RWPE2 (cell line): ENCODE results near the gene OMD.
A peak's percentile ranks its signal among the peaks of the same experiment; 100 is the strongest.

ENCODE experiments used
- ATAC-seq: fragments of 200-7000 bp; cut with Tn5 transposase; 3 replicates; pipeline ENCODE4 v1.9.1; 2021; ENCODE audit warnings: low read depth
- DNase-seq: peaks from one replicate; pipeline ENCODE4 v3.0.0-alpha.2; 2020; ENCODE audit warnings: low spot score
- H3K27ac ChIP-seq: fragments of 450-650 bp; 2 replicates; pipeline ENCODE4 v1.5.1; 2017; ENCODE audit warnings: mild to moderate bottlenecking; ENCODE audit not compliant: poor library complexity, severe bottlenecking
- H3K27me3 ChIP-seq: fragments of 250-450 bp; sonication (Bioruptor Pico); 2 replicates; pipeline ENCODE4 v1.5.1; 2021; ENCODE audit warnings: mild to moderate bottlenecking, moderate library complexity; ENCODE audit not compliant: insufficient read depth, poor library complexity, severe bottlenecking
- H3K36me3 ChIP-seq: fragments of 250-450 bp; sonication (Bioruptor Pico); 2 replicates; pipeline ENCODE4 v1.5.1; 2020; ENCODE audit warnings: low read depth, mild to moderate bottlenecking, moderate library complexity
- H3K4me1 ChIP-seq: fragments of 250-450 bp; sonication (Bioruptor Pico); 2 replicates; pipeline ENCODE4 v1.5.1; 2021; ENCODE audit warnings: mild to moderate bottlenecking, moderate library complexity; ENCODE audit not compliant: insufficient read depth, poor library complexity, severe bottlenecking
- H3K4me3 ChIP-seq: fragments of 250-450 bp; sonication (Bioruptor Pico); 2 replicates; pipeline ENCODE4 v1.5.1; 2021; ENCODE audit warnings: mild to moderate bottlenecking, moderate library complexity; ENCODE audit not compliant: severe bottlenecking
- H3K9me3 ChIP-seq: fragments of 250-450 bp; sonication (Bioruptor Pico); 2 replicates; pipeline ENCODE4 v1.5.1; 2021; ENCODE audit warnings: mild to moderate bottlenecking, moderate library complexity; ENCODE audit not compliant: severe bottlenecking
- TF ChIP-seq, protein P1 (sequence below): fragments of 450-650 bp; IDR thresholded peaks from one replicate; pipeline ENCODE4 v1.5.1; 2017; ENCODE audit warnings: mild to moderate bottlenecking, moderate library complexity; ENCODE audit not compliant: poor library complexity, severe bottlenecking

OMD gene

DNA sequence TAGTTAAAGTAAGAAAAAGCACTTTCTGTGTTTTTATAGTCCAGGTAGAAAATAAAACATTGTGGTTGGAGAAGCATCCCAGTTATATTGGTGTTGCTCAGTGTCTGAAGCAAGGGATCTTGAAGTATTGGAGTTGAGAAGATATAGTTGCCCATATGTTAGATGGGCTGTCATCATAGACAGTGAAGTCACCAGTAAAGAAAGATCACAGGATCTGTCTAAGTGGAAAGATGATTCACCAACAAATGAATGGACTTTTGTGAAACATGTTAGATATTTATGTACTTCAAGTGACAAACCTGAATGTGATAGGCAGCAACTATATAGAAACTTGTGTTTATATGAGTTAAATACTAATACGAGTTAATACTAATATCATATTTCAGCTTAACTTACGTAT, 31.6 kb downstream of the OMD start:
- Histone ChIP-seq H3K27me3 (no peaks in the 10 kb centered on the region), H3K27ac (no peak overlapping the region), H3K4me3 (no peak overlapping the region), H3K36me3 (no peaks in the 10 kb centered on the region), H3K9me3 (no peaks in the 10 kb centered on the region), H3K4me1 (no peaks in the 10 kb centered on the region)
- DNase-seq (no peak), ATAC-seq (no peak)
- TF ChIP-seq, protein P1, sequence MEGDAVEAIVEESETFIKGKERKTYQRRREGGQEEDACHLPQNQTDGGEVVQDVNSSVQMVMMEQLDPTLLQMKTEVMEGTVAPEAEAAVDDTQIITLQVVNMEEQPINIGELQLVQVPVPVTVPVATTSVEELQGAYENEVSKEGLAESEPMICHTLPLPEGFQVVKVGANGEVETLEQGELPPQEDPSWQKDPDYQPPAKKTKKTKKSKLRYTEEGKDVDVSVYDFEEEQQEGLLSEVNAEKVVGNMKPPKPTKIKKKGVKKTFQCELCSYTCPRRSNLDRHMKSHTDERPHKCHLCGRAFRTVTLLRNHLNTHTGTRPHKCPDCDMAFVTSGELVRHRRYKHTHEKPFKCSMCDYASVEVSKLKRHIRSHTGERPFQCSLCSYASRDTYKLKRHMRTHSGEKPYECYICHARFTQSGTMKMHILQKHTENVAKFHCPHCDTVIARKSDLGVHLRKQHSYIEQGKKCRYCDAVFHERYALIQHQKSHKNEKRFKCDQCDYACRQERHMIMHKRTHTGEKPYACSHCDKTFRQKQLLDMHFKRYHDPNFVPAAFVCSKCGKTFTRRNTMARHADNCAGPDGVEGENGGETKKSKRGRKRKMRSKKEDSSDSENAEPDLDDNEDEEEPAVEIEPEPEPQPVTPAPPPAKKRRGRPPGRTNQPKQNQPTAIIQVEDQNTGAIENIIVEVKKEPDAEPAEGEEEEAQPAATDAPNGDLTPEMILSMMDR: no peak

DNA sequence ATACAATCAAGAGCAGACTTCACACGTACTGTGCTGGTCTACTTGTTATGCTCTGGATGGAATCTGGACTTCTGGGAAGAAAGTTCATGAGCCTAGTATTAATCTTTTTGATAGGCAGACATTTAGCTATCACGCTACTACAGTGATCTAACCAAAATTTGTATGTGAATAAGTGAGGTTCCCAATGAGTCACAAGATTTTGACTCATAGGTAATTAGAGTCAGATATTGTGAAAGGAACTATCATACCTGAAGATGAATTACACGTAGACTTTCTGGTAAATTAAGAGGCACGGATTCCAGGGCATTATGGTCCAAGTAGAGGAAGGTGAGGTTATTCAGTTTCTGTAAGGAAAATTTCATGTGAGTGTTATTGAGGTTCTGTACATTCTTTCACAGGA, 38.3 kb downstream of the OMD start:
- Histone ChIP-seq H3K4me3 (no peak overlapping the region), H3K4me1 (peaks cover 31% of the 10 kb centered on the region), H3K27ac (peak overlapping the region; percentile 90), H3K36me3 (no peaks in the 10 kb centered on the region), H3K9me3 (no peaks in the 10 kb centered on the region), H3K27me3 (no peaks in the 10 kb centered on the region)
- no peak for DNase-seq
- ATAC-seq: peak; percentile 89
- TF ChIP-seq, protein P1: no peak

DNA sequence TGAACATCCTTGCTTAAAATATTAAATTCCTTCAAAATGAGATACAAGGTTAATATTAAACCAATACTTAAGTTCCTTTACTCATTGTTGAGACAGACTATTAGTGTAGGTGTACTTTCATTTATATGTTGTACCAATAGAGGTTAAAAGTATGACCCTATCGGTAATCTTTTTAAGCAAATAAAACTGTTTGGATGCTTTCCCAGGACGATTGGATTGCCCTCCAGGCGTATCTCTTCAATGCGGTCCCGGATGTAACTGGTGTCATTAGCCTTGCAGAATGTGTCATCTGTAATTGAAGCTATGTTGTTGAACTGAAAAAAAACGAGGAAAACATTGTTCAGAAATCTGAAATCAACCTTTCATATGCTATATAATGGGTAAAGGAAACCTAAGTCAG, 38.8 kb downstream of the OMD start:
- H3K9me3 ChIP-seq: no peaks in the 10 kb centered on the region
- no peaks in the 10 kb centered on the region for H3K27me3 ChIP-seq
- H3K36me3 ChIP-seq: no peaks in the 10 kb centered on the region
- peaks cover 31% of the 10 kb centered on the region for H3K4me1 ChIP-seq
- no peak overlapping the region for H3K4me3 ChIP-seq
- no peak for DNase-seq
- peak; percentile 54 for ATAC-seq
- TF ChIP-seq, protein P1: no peak
- H3K27ac ChIP-seq: peak overlapping the region; percentile 90

DNA sequence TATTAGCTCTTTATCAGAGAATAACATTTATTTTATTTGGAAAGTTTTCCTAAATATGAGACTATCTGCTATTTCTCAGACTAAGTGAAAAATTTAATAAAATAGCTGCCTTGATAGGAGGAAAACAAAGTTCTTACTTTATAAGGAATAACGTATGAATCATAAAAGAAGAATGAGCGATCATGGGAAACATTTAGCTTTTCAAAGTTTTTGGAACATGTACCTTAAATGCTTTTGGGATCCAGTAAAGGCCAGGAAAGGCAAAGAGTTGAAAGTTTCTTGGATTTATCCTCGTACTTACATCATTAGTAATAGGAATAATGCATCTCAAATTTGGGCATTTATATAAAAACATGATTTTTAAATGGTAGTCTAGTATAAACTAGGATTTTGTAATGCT, 39.3 kb downstream of the OMD start:
- no peaks in the 10 kb centered on the region for H3K27me3 ChIP-seq
- no peak overlapping the region for H3K4me3 ChIP-seq
- TF ChIP-seq, protein P1: no peak
- no peak for ATAC-seq
- peaks cover 31% of the 10 kb centered on the region for H3K4me1 ChIP-seq
- H3K36me3 ChIP-seq: no peaks in the 10 kb centered on the region
- no peaks in the 10 kb centered on the region for H3K9me3 ChIP-seq
- no peak for DNase-seq
- peak overlapping the region; percentile 90 for H3K27ac ChIP-seq

DNA sequence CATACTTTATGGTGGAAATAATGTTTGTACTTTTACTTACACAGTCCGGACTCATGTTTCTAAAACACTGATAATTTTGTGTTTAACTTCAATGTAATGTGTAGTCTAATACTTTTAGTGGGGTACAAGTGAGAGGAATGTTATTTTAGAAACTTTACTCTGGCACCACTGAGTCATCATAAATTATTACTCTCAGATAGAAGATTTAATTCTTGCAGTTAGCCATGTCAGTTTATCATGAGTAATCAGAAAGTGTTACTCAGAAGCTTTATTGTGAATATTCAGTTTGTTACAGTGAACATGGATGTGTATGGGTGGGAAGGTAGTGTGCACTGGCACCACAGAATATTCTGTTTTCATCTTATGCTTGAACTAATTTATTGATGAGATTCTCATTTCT, 39.9 kb downstream of the OMD start:
- Histone ChIP-seq H3K27ac (peak overlapping the region; percentile 90), H3K4me3 (no peak overlapping the region), H3K27me3 (no peaks in the 10 kb centered on the region), H3K9me3 (no peaks in the 10 kb centered on the region), H3K36me3 (no peaks in the 10 kb centered on the region), H3K4me1 (peaks cover 31% of the 10 kb centered on the region)
- peak; percentile 55 for ATAC-seq
- TF ChIP-seq, protein P1: no peak
- DNase-seq: no peak
